ENCODE results near the gene ABCD3.

- no peak for TF ChIP-seq CTCF (IDR thresholded peaks at IDR 0.05; ENCODE audit: low read depth, low read length)
- no peak for TF ChIP-seq POLR2A (IDR thresholded peaks at IDR 0.05; ENCODE audit: extremely low read depth, insufficient read length)
- no peak for TF ChIP-seq MAX (IDR thresholded peaks at IDR 0.05; ENCODE audit: low read depth, low read length)
Observed at GRCh38 chr1:94544706-94545490, 126.7 kb downstream of the ABCD3 start.
